Measurements from ENCODE around the gene RNU6-7.

GRCh38 chr14:32251530-32251929, 49.7 kb downstream of the RNU6-7 start:
- no peak for TF ChIP-seq CTCF (IDR thresholded peaks at IDR 0.05)
- no peak for TF ChIP-seq POLR2A (IDR thresholded peaks at IDR 0.05)

All from prostate gland (tissue), 2 donors.